ENCODE data around the gene SLC25A34.

Gene SLC25A34

GRCh38 chr1:15700508-15700907, 35.5 kb upstream of the SLC25A34 start:
- no peak for TF ChIP-seq HOXC10 (CRISPR knock-in tag; IDR thresholded peaks at IDR 0.05)
- TF ChIP-seq ZNF223 (tag by site-specific recombination; IDR thresholded peaks at IDR 0.05), result no peak
- no peak for TF ChIP-seq ZNF184 (tag by site-specific recombination; IDR thresholded peaks at IDR 0.05)
- no peak for TF ChIP-seq ZBTB10 (tag by site-specific recombination; IDR thresholded peaks at IDR 0.05)
- no peak for TF ChIP-seq ZNF280C (tag by site-specific recombination; IDR thresholded peaks at IDR 0.05)
- no peak overlapping the region for H3K27ac ChIP-seq (ENCODE audit: extremely low read depth, low read depth, low read length)
- peaks cover 0 to 17% of the 10 kb centered on the region in 2 experiments; a peak in 2 of 3 replicates for H3K36me3 ChIP-seq (ENCODE audit: control insufficient read depth in 2 of 2, insufficient read depth in 1 of 2, low read length in 2 of 2)
- no peaks in the 10 kb centered on the region for H3K4me1 ChIP-seq (ENCODE audit: control insufficient read depth, insufficient read depth, low read length)
- ChIA-PET CTCF (no interaction called here), POLR2A (no interaction called here)
- H3K4me3 ChIP-seq (ENCODE audit: low read depth, low read length), result no peak overlapping the region
- no peaks in the 10 kb centered on the region for H3K9me3 ChIP-seq (ENCODE audit: control insufficient read depth, insufficient read depth, low read depth, low read length)

GRCh38 chr1:15701784-15702183, 34.3 kb upstream of the SLC25A34 start:
- CTCF ChIA-PET, result interaction anchor here (0.7 kb wide), 1 partner anchor 43 kb away, joined by 4 read pairs; no protein-coding TSS in a partner anchor
- POLR2A ChIA-PET, result interaction anchor here (0.6 to 0.7 kb wide), 3 partner anchors 74 to 384 kb away, joined by 3 to 5 read pairs (median 3); no protein-coding TSS in a partner anchor
- TF ChIP-seq ZNF18 (tag by site-specific recombination; IDR thresholded peaks at IDR 0.05) (no peak), ZNF621 (tag by site-specific recombination; IDR thresholded peaks at IDR 0.05) (no peak), ZNF169 (tag by site-specific recombination; IDR thresholded peaks at IDR 0.05) (no peak), ZNF792 (tag by site-specific recombination; IDR thresholded peaks at IDR 0.05) (no peak), ZIC2 (tag by site-specific recombination; IDR thresholded peaks at IDR 0.05) (peak; percentile 38; the same call in 1 of the 2 replicates), ZNF292 (tag by site-specific recombination; IDR thresholded peaks at IDR 0.05; ENCODE audit: borderline replicate concordance, low read depth) (no peak), OVOL3 (tag by site-specific recombination; IDR thresholded peaks at IDR 0.05) (no peak), ZBTB44 (tag by site-specific recombination; IDR thresholded peaks at IDR 0.05) (peak; percentile 85), ZNF610 (tag by site-specific recombination; IDR thresholded peaks at IDR 0.05; ENCODE audit: borderline replicate concordance) (no peak)
- Histone ChIP-seq H3K9me3 (ENCODE audit: control insufficient read depth, insufficient read depth, low read depth, low read length) (no peaks in the 10 kb centered on the region), H3K27ac (ENCODE audit: extremely low read depth, low read depth, low read length) (no peak overlapping the region), H3K36me3 (ENCODE audit: control insufficient read depth in 2 of 2, insufficient read depth in 1 of 2, low read length in 2 of 2) (peaks cover 0 to 20% of the 10 kb centered on the region in 2 experiments; a peak in 2 of 3 replicates), H3K4me3 (ENCODE audit: low read depth, low read length) (no peak overlapping the region), H3K4me1 (ENCODE audit: control insufficient read depth, insufficient read depth, low read length) (no peaks in the 10 kb centered on the region)

All from HEK293 (cell line).